ENCODE measurements around the gene JAKMIP1.

Gene JAKMIP1

DNA sequence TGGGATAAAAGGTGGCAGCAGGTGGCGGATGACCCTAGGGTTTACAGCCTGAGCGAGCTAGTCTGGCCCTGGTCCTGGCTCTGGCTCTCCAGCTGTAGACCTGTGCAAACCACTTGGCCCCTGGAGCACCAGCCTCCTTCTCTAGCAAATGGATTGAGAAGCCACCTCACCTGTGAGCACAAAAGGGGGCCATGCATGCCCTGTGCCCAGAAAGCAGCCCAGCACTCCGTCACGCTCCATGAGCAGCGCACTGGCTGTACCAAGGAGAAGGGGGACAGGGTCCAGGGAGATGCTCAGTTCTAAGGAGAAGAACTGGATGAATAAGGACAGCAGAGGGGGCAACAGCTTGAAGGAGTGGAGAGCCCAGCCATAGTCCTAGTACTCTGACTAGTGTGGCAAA is 135.2 kb downstream of the JAKMIP1 start:
- no peak for DNase-seq (ENCODE audit: low spot score)

DNA sequence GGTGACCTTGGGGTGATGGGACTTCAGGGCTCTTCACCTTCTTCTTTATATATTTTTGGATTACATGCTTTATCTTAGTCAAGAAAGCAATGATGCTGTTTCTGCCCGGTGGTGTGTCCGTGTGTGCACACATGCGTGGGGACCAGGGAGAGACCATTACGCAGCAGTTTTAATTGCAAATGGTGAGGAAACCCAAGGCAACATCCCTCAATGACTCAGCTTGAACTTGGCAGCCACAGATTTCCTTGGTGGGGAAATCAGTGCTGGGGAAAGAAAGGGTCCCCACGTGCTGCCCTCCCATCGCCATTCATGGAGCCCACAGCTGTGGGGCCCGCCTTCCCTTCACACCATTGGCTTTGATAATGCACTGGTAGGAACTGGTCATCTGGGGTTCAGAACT is 136.0 kb downstream of the JAKMIP1 start:
- no peak for DNase-seq (ENCODE audit: low spot score)

DNA sequence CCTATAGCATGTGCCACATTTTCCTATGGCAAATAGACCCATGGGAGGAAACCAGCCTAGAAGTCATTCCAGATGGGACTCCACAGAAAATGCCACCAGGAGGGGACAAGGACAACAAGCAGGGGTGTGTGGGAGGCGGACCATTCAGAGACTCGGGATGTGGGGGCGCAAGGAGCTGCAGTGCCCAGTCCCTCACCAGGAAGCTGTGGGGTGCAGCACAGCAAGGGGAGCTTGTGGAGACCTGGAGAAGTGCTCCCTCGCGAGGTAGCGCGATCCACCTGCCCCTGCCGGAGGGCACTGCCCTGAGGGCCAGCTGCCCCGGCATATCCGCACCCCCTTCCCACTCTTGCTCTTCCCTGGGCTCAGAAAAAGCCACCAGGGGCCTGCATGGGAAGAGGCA is 136.7 kb downstream of the JAKMIP1 start:
- DNase-seq (ENCODE audit: low spot score): no peak

DNA sequence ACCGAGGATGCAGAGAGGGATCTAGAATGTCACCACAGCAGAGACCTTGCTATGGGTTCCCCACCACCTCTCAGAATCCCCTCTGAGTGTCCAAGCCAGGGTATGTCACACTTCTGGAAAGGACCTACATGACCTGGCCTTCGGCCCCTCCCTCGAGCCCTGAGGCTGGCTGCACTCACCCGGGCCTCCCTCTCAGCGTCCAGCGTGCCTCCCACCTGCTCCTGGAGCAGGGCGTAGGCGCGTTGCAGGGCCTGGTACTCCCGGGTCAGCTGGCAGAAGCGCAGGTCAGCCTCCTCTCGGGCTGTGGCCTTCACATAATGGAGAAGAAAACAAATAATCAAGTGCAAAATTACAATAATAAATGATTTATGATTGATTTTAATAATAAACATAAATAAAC is 138.2 kb downstream of the JAKMIP1 start:
- DNase-seq (ENCODE audit: low spot score): no peak

DNA sequence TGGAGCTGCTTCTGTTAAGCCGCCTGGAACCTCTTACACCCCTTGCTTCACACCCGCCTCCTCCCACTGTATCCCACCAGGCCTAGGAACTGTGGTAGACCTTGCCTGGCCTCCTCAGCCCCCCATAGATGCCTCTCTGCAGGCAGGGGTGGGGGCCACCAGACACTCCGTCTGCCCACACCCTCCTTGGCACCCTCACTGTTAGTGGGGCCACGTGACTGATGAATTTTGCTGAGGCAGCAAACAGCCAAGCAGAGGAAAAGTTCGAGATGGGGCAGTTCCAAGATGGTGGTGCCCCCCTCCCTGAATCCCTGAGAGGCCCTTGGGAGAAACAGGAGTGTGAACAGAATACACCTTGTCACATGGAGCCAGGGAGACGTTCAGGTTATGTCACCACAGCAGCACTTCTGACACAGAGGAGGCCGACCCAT is 141.0 kb downstream of the JAKMIP1 start:
- DNase-seq (ENCODE audit: low spot score): no peak

DNA sequence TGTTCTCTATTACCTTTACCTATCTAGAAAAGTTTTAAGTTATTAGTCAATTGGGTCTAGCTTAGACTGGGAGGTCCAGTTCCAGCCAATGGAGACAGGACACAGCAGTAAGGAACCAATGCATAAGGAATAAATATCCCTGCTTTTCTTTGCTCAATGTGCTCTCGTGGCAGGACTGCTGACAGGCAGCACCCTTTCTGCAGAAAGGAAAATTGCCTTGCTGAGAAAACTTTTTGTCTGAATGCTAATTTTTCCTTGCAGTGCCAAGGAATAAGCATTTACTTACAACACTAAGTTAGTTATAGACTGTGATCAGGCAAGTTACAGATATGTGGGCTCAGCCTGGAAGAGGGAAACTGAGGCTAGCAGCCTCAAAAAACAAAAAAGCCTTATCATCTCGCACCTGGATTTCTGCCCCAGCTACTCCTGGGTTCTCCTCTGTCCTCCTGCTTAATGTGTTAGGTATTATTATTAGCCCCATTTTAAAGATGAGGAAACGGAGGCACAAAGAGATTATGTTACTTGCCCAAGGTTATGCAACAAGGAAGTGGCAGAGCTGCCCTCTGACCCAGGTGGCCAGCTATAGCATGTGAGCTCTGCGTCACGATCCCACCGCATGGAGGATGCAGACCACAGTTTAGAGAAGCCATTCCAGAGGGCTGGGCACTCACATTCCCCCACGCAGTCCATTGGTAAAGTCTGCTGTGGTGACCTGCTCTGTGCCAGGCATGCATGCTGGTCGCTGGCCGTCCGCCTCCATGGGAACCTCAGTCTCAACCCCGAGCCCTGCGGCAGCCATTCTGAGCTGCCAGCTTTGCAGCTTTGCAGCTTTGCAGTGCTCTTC is 141.6 kb downstream of the JAKMIP1 start:
- no peak for DNase-seq (ENCODE audit: low spot score)

DNA sequence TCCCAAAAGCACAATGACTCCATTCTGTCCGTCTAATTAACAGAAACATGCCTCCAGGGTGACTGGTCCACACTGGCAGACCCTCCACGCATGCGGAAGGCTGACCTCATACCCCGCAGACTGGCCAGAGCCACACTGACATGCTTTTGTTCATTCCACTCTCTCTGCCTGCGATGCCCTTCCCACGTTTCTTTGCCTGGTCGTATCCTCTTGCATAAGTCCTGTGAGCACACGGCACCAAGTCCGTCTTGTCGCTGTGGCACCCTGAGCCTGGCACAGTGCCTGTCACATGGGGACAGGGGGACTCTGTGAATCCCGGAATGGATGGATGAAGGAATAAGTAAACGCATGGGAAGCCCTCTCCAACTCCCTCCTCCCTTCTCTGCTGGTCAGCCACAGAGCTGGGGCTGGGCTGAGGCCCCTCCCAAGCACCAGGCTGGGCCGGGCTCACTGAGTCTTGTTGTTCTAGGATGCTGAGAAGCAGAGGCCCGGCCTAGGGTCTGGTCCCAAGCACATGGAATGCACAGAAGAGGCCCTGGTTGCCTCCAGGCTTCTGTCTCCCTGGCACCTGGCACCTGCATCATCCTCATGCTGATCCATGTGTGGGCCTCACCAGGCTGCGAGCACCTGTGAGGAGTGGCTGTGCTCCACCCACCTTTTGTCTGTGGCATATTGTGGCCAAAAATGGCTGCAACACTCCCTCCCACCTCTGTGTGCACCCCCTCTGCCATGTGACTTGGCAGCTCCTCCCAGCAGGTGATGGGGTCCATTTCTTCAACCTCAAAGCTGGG is 143.2 kb downstream of the JAKMIP1 start:
- no peak for DNase-seq (ENCODE audit: low spot score)

DNA sequence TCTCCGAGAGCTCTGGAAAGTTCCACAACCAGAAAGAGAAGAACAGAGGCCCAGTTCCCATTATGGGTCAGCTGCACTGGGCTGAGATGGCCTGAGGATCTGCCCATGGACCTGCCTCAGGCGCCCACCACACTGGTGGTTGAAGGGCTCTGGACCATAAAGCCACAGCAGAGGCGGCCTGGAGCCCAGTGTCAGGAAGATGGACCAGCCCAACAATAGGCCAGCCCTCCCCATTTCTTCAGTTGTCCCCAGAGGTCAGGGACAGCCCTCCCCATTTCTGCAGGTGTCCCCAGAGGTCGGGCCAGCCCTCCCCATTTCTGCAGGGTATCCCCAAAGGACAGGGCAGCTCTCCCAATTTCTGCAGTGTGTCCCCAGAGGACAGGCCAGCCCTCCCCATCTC is 144.9 kb downstream of the JAKMIP1 start:
- no peak for DNase-seq (ENCODE audit: low spot score)

DNA sequence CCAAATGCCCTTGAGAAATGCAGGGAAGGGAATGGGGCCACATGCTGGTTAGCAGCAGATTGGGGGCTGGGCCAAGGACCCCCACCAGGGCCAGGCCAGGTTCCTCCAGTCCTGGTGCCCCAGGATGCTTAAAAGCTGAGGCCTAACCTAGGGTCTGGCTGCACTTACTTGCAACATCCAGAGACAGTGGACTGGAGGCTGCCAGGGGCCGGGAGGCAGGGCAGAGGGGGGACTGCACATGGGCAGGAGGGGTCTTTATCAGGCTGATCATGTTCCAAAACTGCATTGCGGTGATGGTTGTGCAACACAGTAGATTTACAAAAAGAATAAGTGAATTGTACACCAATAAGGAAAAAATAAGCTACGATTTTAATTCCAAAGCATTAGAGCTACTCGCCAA is 145.3 kb downstream of the JAKMIP1 start:
- DNase-seq (ENCODE audit: low spot score): no peak

DNA sequence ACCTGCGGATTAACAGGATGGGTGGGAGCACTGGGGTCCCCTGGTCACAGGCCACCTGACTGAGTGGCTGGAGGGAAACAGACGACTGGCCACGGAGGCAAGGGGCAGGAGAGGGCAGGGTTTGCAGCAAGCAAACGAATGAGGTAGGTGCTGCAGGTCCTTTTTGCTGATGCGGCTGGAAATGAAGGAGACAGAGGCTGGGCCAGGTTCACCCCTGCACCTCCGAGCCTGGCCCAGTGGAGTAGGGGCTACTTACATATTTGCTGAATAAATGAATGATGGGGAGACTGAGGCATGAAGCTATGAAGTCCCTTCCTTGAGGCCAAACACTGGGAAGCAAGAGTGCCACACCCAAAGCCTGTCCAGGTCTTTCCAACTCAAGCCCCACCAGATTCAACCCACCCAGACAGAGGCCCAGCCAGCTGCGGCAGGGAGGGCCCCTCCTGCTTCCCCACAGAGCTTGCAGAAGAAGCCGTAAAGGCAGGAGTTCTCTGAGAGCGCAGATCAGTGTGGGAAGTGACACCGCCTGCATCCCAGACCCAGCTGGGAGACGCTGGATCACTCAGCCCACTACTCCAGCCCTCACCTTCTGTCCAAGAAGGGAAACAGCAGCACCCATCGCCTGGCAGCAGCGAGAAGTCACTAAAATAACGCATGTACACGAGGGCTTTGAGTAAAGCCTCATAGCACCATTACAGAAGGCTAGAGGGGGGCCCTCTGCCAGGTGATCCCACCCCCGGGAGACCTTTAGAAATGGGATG is 146.0 kb downstream of the JAKMIP1 start:
- no peak for DNase-seq (ENCODE audit: low spot score)

DNA sequence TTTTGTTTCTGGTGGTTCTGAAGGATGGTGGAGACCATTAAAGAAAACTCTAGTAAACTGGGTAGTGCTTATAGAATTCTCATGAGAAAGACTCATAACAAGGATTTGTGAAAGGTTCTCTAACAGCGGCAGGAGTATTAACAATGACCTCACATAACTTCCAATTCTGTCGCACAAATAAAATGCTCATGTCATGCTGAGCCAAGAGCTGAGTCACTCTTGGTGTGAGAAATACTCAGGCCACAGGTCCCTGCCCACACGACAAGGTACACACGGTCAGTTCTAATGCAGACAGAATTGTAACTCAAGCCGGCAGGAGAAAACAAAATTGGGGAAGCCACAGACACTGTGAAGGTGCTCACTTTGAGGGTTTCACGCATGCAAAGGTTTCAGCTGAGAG is 147.7 kb downstream of the JAKMIP1 start:
- no peak for DNase-seq (ENCODE audit: low spot score)

DNA sequence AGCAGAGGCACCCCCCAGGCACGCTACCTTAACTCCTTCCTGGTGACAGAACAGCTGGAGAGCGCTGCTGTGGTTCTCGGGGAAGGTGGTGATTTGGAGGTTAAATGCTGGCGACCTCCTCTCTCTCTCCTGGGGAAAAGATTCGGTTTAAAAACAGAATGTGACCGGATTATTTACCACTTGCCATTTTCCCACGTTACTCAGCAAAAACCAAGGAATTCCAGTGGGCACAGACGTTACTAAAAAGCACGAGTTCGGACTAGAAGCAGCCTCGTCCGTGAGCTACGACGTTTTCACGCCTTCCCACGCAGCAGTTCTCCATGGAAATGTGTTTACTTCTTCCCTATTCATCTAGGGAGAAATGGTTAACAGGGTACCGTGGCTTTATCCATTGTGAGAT is 149.8 kb downstream of the JAKMIP1 start:
- DNase-seq (ENCODE audit: low spot score): no peak

DNA sequence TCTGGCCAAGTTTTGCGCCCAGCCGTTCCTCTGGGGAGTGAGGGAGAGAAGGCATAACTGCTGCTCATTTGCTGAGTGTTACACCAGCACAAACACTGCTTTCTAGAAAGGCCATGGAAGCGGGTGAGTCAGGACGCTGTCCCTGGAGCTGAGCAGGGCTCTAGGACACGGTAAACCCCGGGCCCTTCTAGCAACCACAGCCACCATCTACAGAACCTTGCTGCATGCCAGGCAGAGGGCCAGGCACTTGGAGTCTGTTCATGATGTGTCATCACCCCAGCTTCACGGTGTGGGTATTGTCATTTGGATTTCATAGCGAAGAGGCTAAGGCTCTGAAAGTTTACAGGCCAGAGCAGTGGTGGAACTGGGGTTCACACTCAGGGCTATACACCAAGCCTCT is 150.4 kb downstream of the JAKMIP1 start:
- DNase-seq (ENCODE audit: low spot score): no peak

DNA sequence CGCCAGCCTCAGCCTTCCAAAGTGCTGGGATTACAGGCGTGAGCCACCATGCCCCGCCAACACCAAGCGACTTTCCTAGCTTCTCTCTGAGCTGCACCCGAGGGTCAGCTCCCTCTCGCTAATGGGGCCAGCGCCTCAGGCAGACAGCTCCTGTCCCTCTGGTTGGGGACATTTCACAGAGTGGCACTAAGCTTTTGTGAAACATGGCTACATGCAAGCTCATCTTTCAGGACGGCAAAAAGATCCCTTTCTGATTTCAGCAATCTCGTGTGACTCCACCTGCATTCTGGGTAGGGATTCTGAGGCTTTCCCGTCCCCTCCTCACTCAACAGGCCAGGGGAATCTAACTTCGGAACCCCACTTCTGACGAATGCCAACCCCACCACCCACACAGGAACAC is 151.1 kb downstream of the JAKMIP1 start:
- DNase-seq (ENCODE audit: low spot score): no peak

DNA sequence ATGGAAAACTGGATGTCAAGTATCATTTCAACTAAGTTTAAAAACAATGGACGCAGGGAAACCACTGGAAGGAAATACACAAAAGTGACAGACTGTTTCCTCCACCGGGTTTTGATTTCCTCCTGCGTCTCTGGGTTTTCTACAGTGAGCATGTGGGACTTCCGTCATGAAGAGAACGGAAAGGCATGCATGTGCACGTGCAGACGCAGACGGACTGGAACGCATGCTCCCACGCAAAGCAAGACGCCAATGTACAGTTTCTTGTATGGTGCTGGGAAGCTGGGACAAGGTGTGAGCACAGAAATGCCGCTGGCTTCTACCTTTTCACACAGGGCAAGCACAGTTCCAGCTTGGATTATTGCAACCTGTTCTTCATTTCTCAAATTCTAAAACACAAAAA is 151.8 kb downstream of the JAKMIP1 start:
- no peak for DNase-seq (ENCODE audit: low spot score)

DNA sequence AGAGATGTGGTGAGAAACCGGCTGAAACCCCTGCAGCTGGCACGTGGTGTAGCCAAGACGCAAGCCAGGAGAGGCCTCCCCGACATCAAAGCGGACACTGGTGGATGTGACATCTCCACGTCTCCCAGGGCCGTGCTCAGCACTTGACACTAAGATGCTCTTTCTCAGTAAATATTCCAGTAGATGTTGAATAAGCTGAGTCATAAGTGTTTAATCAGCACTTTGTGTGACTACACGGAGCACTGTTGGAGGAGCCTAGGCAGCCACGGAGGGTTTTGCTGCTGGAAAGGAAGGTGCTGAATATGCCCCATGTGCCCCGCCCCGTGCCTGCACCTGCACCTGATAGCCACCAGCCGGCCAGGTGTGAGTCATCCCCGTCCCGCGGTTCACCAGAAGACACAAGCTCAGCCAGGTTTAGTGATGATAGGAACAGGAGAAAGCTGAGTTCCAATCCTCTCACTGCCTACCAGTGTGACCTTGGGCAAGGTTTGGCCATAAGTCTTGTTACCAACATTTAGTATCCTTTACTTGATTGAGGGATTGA is 153.1 kb downstream of the JAKMIP1 start:
- no peak for DNase-seq (ENCODE audit: low spot score)

DNA sequence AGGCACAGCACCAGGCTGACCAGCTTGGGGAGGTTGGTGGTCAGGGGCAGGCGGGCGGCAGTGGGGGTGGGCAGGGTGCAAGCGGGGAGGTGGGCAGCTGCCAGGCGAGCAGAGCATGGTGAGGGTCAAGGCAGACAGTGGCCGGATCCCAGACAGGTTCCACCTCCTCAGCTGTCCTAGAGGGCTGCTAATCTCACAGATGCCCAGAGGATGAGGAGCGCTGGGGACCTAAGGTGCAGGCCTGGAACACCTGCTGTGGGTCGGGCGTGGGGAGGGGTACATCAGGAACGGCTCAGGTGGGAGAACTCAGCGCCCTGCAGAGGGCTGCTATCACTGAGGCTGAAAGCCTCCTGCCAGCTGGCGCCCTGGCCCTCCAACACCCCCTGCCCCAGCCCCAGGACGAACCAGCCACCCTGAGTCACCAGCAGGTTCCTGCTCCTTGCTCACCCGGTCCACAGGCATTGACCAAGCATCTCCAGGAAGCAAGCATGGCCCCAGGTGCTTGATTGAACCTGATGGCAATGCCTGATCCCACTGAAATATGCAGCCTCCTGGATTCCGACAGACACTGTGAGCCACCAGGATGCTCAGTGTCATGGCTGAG is 153.7 kb downstream of the JAKMIP1 start:
- DNase-seq (ENCODE audit: low spot score): no peak

DNA sequence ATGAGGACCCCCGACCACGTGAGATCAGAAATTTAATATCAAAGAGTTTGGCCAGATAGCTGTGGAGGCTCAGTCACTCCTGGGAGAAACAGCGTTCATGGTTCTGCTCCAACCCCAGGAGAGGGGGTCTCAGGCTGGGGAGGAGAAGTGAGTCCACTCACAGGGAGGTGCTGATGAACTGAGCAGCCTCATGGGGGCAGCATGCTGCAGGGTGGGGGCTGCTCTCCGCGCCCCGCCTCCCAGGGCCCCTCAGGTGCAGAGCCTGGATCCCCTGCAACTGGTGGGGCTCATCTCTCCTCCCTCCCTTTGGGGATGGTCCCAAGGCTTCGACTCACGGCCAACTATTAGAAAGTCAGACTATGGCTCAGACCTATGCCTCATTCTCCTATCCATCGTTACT is 155.5 kb downstream of the JAKMIP1 start:
- DNase-seq (ENCODE audit: low spot score): no peak

DNA sequence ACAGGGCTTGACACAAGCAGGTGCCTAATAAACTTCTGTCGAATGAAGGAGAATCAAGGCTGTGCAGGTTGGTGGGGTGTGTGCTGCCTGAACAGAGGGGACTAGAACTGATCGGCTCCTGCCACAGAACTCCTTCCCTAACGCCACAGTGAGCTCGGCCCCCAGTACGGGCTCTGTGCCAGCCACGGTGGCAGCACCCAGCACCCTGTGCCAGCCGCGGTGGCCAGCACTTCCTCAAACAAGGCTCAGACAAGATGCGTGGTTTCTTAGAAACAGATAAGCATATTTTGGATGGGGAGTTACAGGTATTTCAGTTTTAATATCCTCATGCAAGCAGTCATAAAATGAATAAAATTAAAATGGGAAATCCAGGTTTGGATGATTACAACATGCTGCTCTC is 156.1 kb downstream of the JAKMIP1 start:
- no peak for DNase-seq (ENCODE audit: low spot score)

DNA sequence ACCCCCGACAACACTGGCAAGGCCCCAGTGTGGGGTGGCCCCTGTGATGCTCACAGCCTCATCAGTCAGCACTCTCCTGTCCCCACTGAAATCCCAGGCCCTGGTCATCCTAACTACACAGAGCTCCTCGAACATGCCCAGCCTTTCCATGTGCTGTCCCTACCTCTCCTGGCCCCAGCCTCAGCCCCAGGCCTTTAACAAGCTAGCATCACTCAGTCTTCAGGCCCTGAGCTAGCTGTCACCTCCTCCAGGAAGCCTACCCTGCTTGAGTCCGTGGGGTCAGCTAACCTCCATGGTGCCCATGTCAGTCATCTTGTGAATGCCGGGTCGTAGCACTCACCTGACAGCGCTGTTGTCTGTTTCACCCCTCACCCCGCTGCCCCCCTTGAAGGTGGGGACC is 156.5 kb downstream of the JAKMIP1 start:
- no peak for DNase-seq (ENCODE audit: low spot score)

DNA sequence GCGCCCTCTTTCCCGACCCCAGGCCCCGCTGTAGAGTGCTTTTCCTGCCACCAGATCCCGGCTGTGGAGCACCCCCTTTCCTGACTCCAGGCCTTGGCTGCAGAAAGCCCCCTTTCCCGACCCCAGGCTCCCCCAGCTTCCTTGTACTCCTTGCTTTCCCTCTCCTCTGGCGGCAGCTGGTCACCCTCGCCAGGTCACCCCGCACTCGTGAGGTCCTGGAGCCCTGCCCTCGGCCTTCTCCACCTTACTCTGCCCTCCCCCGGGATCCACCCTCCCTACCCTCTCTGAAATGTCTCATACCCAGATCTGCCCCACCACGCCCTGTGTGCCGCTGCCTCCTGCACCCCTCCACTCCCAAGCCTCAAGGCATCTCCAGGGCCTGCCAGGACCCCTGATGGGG is 157.2 kb downstream of the JAKMIP1 start:
- no peak for DNase-seq (ENCODE audit: low spot score)
